ENCODE results near the gene ASTL.

Gene ASTL

GRCh38 chr2:96093528-96093927 is 44.8 kb downstream of the ASTL start:
- TF ChIP-seq, protein P1, sequence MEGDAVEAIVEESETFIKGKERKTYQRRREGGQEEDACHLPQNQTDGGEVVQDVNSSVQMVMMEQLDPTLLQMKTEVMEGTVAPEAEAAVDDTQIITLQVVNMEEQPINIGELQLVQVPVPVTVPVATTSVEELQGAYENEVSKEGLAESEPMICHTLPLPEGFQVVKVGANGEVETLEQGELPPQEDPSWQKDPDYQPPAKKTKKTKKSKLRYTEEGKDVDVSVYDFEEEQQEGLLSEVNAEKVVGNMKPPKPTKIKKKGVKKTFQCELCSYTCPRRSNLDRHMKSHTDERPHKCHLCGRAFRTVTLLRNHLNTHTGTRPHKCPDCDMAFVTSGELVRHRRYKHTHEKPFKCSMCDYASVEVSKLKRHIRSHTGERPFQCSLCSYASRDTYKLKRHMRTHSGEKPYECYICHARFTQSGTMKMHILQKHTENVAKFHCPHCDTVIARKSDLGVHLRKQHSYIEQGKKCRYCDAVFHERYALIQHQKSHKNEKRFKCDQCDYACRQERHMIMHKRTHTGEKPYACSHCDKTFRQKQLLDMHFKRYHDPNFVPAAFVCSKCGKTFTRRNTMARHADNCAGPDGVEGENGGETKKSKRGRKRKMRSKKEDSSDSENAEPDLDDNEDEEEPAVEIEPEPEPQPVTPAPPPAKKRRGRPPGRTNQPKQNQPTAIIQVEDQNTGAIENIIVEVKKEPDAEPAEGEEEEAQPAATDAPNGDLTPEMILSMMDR (IDR thresholded peaks at IDR 0.05; ENCODE audit: low read depth, low read length) = no peak
- no peak for DNase-seq (ENCODE audit: low read depth, low spot score)
- no peak overlapping the region for H3K4me3 ChIP-seq (ENCODE audit: low read depth, low read length)
- in situ Hi-C loops (cut with HindIII; ENCODE audit: low sequenced_read_pairs) = no loop called here

DNA sequence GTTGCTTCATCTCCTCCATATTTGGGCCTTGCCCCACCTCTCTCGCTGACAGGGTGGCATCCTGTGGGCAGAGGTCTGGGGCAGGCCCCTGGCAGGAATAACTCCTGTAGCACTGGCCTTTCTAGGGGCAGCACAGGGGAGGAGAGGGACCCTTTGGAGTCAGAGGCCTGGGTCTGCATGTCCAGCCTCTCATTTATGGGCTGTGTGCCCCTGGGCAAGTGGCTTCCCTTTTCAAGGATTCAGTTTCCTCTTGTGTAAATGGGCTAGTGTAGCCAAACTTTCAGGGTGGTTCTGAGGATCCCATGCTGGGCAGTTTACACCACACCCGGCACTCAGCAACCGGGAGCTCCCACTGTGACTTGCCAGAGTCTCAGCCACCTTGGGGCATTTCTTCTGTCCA is 45.4 kb downstream of the ASTL start:
- no peak overlapping the region for H3K4me3 ChIP-seq (ENCODE audit: low read depth, low read length)
- in situ Hi-C loops (cut with HindIII; ENCODE audit: low sequenced_read_pairs) = no loop called here
- no peak for DNase-seq (ENCODE audit: low read depth, low spot score)
- TF ChIP-seq, protein P1 (IDR thresholded peaks at IDR 0.05; ENCODE audit: low read depth, low read length) = no peak

GRCh38 chr2:96092573-96092877 is 45.8 kb downstream of the ASTL start:
- DNase-seq (ENCODE audit: low read depth, low spot score) = no peak
- TF ChIP-seq, protein P1 (IDR thresholded peaks at IDR 0.05; ENCODE audit: low read depth, low read length) = no peak
- in situ Hi-C loops (cut with HindIII; ENCODE audit: low sequenced_read_pairs) = no loop called here
- no peak overlapping the region for H3K4me3 ChIP-seq (ENCODE audit: low read depth, low read length)

GRCh38 chr2:96091711-96092572 is 46.4 kb downstream of the ASTL start:
- TF ChIP-seq, protein P1 (IDR thresholded peaks at IDR 0.05; ENCODE audit: low read depth, low read length) = no peak
- in situ Hi-C loops (cut with HindIII; ENCODE audit: low sequenced_read_pairs) = no loop called here
- no peak for DNase-seq (ENCODE audit: low read depth, low spot score)
- no peak overlapping the region for H3K4me3 ChIP-seq (ENCODE audit: low read depth, low read length)

- DNase-seq (ENCODE audit: low read depth, low spot score) = no peak
- TF ChIP-seq, protein P1 (IDR thresholded peaks at IDR 0.05; ENCODE audit: low read depth, low read length) = no peak
- H3K4me3 ChIP-seq (ENCODE audit: low read depth, low read length) = no peak overlapping the region
- in situ Hi-C loops (cut with HindIII; ENCODE audit: low sequenced_read_pairs) = no loop called here
Observed at GRCh38 chr2:96091141-96091710, 47.1 kb downstream of the ASTL start.

DNA sequence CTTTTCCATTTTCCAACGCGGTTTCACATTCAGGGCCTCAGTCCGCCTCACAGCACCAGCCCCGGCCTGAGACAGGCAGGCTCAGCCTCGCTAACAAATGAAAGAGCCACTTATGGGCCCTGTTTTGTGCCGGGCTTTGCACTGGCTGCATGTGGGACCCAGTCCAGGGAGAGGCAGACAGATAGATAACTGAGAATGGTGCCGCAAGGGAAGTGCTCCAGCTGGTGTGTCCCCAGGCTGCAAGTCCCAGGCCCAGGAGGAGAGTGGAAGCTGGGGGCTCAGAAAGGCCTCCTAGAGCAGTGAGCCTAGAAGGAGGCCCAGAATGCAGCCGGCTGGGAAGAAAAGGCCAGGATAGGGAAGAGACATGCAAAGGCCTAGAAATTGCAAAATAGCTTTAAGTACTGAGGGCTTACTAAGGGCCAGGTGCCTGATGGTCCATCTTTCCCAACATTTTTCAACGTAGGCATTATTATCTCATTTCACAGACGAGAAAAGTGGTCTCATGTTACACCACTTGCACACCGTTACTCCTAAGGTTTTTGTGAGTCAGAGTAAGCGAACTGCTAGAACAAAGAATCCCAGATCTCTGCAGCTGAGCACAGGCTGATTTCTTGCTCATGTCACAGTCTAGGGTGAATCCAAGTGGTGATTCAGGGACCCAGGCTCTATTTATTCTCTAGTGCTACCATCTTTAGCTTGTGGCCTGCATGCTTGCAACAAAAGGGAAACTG is 47.9 kb downstream of the ASTL start:
- in situ Hi-C loops (cut with HindIII; ENCODE audit: low sequenced_read_pairs) = no loop called here

More for the DNA sequence above, 47.9 kb downstream of the ASTL start:
- no peak for DNase-seq (ENCODE audit: low read depth, low spot score)
- H3K4me3 ChIP-seq (ENCODE audit: low read depth, low read length) = no peak overlapping the region
- TF ChIP-seq, protein P1 (IDR thresholded peaks at IDR 0.05; ENCODE audit: low read depth, low read length) = no peak

All from astrocyte of the spinal cord (primary cell).